Omental fat pad (tissue), 4 donors: ENCODE measurements around the gene MDM1. TPM values are rescaled to one million over a fixed set of nuclear protein-coding genes. Genes with fewer than 3 reads are reported as not detected.

Source experiments
- ATAC-seq: fragments of 150-250 bp; one replicate; pipeline ENCODE4 v1.9.1; 2016; ENCODE audit warnings: mild to moderate bottlenecking, moderate library complexity; ENCODE audit not compliant: low FRiP score
- DNase-seq: peaks from one replicate; pipeline ENCODE4 v3.0.0-alpha.2; 2019; ENCODE audit warnings: low spot score
- total RNA-seq, 4 donors: library from RNA; depleted of rRNA; stranded (reverse); fragments of >200 nt; gene quantifications; one replicate each; pipeline ENCODE4 v1.1.0, GENCODE V29; 2016
- TF ChIP-seq, protein P1 (sequence below), 3 donors: fragments of 450-650 bp; IDR thresholded peaks; one replicate each; pipeline ENCODE4 v1.5.1; 2016 to 2017; ENCODE audit warnings: antibody characterized with exemption in 3 of 3, mild to moderate bottlenecking in 3 of 3, moderate library complexity in 2 of 3

The MDM1 gene, protein sequence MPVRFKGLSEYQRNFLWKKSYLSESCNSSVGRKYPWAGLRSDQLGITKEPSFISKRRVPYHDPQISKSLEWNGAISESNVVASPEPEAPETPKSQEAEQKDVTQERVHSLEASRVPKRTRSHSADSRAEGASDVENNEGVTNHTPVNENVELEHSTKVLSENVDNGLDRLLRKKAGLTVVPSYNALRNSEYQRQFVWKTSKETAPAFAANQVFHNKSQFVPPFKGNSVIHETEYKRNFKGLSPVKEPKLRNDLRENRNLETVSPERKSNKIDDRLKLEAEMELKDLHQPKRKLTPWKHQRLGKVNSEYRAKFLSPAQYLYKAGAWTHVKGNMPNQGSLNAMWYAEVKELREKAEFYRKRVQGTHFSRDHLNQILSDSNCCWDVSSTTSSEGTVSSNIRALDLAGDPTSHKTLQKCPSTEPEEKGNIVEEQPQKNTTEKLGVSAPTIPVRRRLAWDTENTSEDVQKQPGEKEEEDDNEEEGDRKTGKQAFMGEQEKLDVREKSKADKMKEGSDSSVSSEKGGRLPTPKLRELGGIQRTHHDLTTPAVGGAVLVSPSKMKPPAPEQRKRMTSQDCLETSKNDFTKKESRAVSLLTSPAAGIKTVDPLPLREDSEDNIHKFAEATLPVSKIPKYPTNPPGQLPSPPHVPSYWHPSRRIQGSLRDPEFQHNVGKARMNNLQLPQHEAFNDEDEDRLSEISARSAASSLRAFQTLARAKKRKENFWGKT
- total RNA-seq: 10 to 100 TPM in 2 of 4 donors, 1 to 10 TPM in 2; 9.0 to 21.8 (median 10.0) TPM

DNA sequence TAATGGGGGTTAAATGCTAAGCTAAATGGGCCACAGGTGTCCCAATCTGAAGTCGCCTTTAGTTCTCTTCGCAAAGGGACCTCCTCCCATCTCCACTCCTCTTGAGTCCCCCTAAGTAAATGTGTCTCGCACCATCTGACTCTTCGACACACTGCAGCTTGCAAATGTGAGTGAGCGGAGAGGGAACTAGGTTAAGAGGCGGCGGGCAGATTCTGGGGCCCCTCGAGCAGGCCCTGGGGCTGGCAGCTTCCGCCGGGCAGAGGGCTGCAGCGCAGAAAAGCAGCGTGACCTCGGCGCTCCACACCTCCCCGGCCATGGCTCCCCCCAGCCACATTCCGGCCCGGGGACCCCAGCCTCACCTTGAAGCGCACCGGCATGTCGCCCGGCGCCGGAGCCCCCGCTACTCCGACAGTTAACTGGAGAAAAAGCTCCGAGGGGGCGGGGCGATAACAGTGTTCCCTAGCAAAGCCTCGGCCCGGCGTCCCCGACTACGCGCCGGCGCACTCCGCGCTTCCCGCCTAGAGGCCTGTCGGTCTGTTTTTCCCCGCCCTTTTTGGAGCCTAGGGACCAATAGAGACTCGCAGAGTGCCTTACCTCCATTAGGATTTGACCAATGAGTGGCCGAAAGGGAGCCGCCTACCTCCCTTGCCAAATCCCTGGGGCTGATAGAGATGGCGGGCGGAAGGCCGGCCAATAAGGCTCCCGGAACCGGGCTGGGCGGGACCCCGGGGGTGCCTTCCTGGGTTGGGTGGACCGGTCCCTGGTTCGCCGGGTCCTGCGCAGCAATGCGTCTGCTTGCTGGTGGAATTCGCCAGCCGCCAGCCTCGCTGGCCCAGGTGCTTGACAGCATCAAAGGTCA is at the start of gene MDM1:
Gene MDM1, minus strand, starts transcription at position 494 of the 859 bp plus-strand sequence. Its CDS starts 117 bp downstream, at position 377.
- TF ChIP-seq, protein P1, sequence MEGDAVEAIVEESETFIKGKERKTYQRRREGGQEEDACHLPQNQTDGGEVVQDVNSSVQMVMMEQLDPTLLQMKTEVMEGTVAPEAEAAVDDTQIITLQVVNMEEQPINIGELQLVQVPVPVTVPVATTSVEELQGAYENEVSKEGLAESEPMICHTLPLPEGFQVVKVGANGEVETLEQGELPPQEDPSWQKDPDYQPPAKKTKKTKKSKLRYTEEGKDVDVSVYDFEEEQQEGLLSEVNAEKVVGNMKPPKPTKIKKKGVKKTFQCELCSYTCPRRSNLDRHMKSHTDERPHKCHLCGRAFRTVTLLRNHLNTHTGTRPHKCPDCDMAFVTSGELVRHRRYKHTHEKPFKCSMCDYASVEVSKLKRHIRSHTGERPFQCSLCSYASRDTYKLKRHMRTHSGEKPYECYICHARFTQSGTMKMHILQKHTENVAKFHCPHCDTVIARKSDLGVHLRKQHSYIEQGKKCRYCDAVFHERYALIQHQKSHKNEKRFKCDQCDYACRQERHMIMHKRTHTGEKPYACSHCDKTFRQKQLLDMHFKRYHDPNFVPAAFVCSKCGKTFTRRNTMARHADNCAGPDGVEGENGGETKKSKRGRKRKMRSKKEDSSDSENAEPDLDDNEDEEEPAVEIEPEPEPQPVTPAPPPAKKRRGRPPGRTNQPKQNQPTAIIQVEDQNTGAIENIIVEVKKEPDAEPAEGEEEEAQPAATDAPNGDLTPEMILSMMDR (IDR thresholded peaks at IDR 0.05): no peak
- ATAC-seq (peak; percentile 99), DNase-seq (peak; percentile 92)

DNA sequence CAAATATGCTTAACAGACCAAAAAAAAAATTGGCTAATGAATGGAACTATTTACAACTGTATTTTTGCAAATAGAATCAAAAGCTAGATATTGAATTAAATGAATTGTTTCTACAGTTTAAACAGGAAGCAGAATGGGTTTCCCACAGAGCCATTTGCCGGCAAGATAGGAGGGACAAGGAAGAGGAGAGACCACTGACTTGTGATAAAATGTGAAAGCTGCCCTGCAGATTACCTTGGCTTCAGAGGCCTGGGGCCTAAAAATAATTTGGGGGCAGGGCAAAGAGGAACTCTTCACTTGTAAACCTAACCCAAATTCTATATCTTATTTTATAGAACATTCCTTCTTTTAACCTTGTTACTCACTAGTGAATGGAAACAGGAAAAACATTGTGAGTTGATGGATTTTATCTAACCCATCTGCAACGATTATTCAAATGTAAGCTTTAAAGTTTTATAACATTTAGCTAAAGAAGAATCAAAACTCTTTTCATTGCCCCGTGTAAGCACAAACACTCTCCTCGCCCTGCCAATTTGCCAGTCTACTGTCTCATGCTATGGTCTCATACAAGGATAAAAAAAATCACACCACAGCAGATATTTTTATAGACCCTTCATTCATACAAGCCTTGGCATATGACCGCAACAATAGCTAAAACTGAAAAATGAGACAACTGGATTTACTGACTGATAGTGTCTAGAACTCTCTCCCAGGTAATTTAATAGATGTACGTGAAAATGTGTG is 49.5 kb upstream of the MDM1 start:
- no peak for ATAC-seq
- TF ChIP-seq, protein P1 (IDR thresholded peaks at IDR 0.05): no peak
- no peak for DNase-seq

DNA sequence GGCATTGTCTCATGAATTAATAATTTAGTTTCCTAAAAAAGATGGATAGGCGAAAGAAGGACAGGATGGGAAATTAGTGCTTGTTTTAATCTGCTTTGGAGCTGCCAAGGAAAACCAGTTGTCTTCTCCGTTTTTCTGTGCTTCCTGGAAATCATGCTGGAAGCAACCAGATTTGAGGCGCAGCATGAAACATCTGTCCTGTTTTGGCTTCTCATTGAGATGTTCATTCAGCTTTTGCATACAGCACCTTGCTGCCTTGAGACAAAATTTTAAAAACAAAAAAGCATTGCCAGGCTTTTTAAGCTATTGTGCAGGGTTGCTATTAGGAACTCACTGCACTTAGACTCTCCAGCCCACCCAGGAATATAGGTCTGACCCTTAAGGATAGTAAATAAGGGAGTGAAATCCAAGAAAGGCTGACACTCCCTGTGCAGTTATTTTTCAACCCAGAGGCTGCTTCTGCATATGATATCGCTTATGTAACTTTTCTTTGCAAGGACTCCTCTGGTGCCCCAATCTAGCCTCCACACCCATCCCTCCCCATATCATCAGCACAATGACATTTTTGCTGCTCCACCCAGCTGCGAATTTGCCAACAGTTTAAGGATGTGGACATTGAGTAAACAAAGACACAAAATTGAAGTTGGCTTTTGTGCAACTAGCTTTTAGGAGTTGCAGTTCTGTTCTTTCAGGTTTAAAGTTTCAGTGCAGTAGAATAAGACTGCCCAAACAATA is 46.9 kb upstream of the MDM1 start:
- TF ChIP-seq, protein P1 (IDR thresholded peaks at IDR 0.05): no peak
- peak; percentile 47 for ATAC-seq
- DNase-seq: no peak

DNA sequence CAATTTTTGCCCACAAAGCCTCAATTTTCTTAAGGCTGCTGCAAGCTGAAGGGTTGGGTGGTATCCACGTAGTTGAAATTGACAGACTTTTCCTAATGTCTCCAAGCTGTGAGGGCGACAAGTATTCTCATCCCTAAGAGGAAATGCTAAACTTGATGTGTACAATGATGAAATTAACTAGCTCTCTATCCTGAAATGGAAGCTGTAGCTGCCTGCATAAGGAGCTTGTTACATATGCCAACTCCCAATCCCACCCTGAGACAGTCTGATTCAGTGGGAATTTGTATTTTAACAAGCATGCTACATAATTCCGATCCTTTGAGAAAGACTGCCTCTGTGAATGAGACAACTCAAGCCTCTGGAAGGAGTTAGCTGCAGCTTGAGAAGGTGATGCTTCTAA is 45.7 kb upstream of the MDM1 start:
- no peak for ATAC-seq
- TF ChIP-seq, protein P1 (IDR thresholded peaks at IDR 0.05): no peak
- no peak for DNase-seq

DNA sequence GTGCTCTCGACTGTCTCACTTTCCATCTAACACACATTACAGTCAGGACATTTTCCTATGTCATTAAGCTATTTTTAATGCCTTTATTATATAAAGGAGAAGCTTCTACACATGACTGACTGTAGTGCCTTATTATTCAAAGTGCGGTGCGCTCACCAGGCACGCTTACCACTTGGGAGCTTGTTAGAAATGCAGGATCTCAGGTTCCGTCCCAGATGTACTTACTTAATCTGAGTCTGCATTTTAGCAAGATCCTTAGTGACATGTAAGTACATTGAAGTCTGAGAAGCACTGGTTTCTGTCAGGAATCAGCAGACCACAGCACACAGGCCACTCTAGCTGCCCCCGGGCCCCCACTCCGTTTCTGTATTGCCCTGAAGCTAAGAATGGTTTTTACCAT is 44.7 kb upstream of the MDM1 start:
- DNase-seq (no peak), ATAC-seq (no peak)
- TF ChIP-seq, protein P1 (IDR thresholded peaks at IDR 0.05): no peak
